Stomach (tissue), 19 donors: Measurements from ENCODE around the gene SECISBP2. TPM values are rescaled to one million over a fixed set of nuclear protein-coding genes. Genes with fewer than 3 reads are reported as not detected.
"Not testable (repeated sequence)": the region's sequence is repeated elsewhere in the genome, so short reads cannot be mapped to it uniquely, and the experiment has no call there.

Source experiments
- DNase-seq, 2 donors: peaks; one replicate each; pipeline versions ENCODE4 v3.0.0 to v3.0.0-alpha.2; 2013 to 2019
- H3K27ac ChIP-seq, 5 donors: fragments of 200-600 bp in 4 of 5; sonication (generic) in 4 of 5; one replicate each; pipeline ENCODE4 v1.5.1; 2013 to 2019; ENCODE audit warnings: mild to moderate bottlenecking in 1 of 5, moderate library complexity in 1 of 5
- H3K27me3 ChIP-seq, 3 donors: fragments of 200-600 bp; sonication (generic); one replicate each; pipeline ENCODE4 v1.5.1; 2017 to 2019; ENCODE audit warnings: mixed run types in 1 of 3
- H3K36me3 ChIP-seq, 4 donors: fragments of 200-600 bp; sonication (generic); 1 replicate in 3 of 4; 2 replicates in 1 of 4; pipeline ENCODE4 v1.5.1; 2016 to 2019
- H3K4me1 ChIP-seq, 4 donors: fragments of 200-600 bp; sonication (generic); one replicate each; pipeline ENCODE4 v1.5.1; 2016 to 2019
- H3K4me3 ChIP-seq, 4 donors: fragments of 200-600 bp; sonication (generic) in 3 of 4; one replicate each; pipeline ENCODE4 v1.5.1; 2016 to 2019; ENCODE audit warnings: mild to moderate bottlenecking in 1 of 4
- H3K9me3 ChIP-seq, 4 donors: fragments of 200-600 bp; sonication (generic); one replicate each; pipeline ENCODE4 v1.5.1; 2016 to 2019
- CTCF ChIP-seq, 7 experiments: fragments of 450-650 bp in 4 of 7; fragments of 200-600 bp in 3 of 7; sonication (generic) in 3 of 7; IDR thresholded peaks; one replicate each; pipeline ENCODE4 v1.5.1; 2016 to 2019; ENCODE audit warnings: antibody characterized with exemption in 7 of 7, control low read depth in 2 of 7, mild to moderate bottlenecking in 1 of 7
- EP300 ChIP-seq: sonication (generic); formaldehyde crosslinking; IDR thresholded peaks from one replicate; pipeline ENCODE4 v1.6.1; 2017; ENCODE audit warnings: antibody characterized with exemption
- POLR2A ChIP-seq, 4 donors: fragments of 450-650 bp; IDR thresholded peaks; one replicate each; pipeline ENCODE4 v1.6.1; 2016; ENCODE audit warnings: antibody characterized with exemption in 4 of 4, control low read depth in 2 of 4, mild to moderate bottlenecking in 1 of 4, moderate library complexity in 1 of 4
- POLR2AphosphoS5 ChIP-seq, 3 donors: sonication (generic); formaldehyde crosslinking; IDR thresholded peaks; one replicate each; pipeline ENCODE4 v1.6.1; 2016; ENCODE audit warnings: antibody characterized with exemption in 3 of 3
- WGBS, 5 donors: extraction: QIAGEN DNeasy Blood & Tissue Kit in 3 of 5; methylation state at CpG; one replicate each; pipeline versions ENCODE4 v1.1.5 to v1.1.7; 2013 to 2018; 5-methylcytosine and 5-hydroxymethylcytosine counted together
- intact Hi-C: fragments of 100-400 bp; cut with DNase I; formaldehyde crosslinking; loops from one replicate; pipeline ENCODE4 v1.15.1; 2023; ENCODE audit warnings: low total_unique reads
- long read RNA-seq, 10 donors: transcript quantifications; one replicate each; lab custom pipeline, GENCODE V29; 2026
- polyA plus RNA-seq, 3 donors: library from polyadenylated mRNA; stranded (reverse); fragments of 200-250 nt; gene quantifications; one replicate each; pipeline ENCODE4 v1.2.3, GENCODE V29; 2013
- total RNA-seq, 5 donors: library from RNA; depleted of rRNA; stranded (reverse); fragments of >200 nt; gene quantifications; one replicate each; pipeline versions ENCODE4 v1.1.0 to v1.2.3, GENCODE V29; 2014 to 2016
- donor health status: healthy with polysubstance abuse.
- donor health status: Bipolar disorder and iron deficiency.
- donor health status: healthy.

Gene SECISBP2
- total RNA-seq = 100 to 1,000 TPM in 2 of 5 donors, 10 to 100 TPM in 3; 56.8 to 136 (median 86.6) TPM
- polyA plus RNA-seq = 10 to 100 TPM; 18.1 to 19.6 (median 18.5) TPM
- long read RNA-seq, donor 1 = 0 reads
- long read RNA-seq, donor 2, partial matches to known transcripts = 0 of 3 reads
- long read RNA-seq, donor 2, other reads (novel, unspliced or antisense) = 0 of 3 reads
- long read RNA-seq, donor 3 = 0 reads
- long read RNA-seq, donor 4 = 0 reads
- long read RNA-seq, donor 5, full-length matches to known transcripts = 1 of 1 reads
- long read RNA-seq, donor 5, partial matches to known transcripts = 0 of 1 reads
- long read RNA-seq, donor 5, other reads (novel, unspliced or antisense) = 0 of 1 reads
- long read RNA-seq, donor 6, full-length matches to known transcripts = 6 of 6 reads
- long read RNA-seq, donor 6, partial matches to known transcripts = 0 of 6 reads
- long read RNA-seq, donor 6, other reads (novel, unspliced or antisense) = 0 of 6 reads
- long read RNA-seq, donor 7 = 0 reads
- long read RNA-seq, donor 8, full-length matches to known transcripts = 1 of 6 reads
- long read RNA-seq, donor 8, partial matches to known transcripts = 5 of 6 reads
- long read RNA-seq, donor 8, other reads (novel, unspliced or antisense) = 0 of 6 reads
- long read RNA-seq, donor 9, full-length matches to known transcripts = 2 of 2 reads
- long read RNA-seq, donor 9, partial matches to known transcripts = 0 of 2 reads
- long read RNA-seq, donor 9, other reads (novel, unspliced or antisense) = 0 of 2 reads
- long read RNA-seq, donor 10 = 0 reads

- Histone ChIP-seq H3K36me3 (peaks cover 0 to 22% (median 6%) of the 10 kb centered on the region in 4 donors), H3K27me3 (no peaks in the 10 kb centered on the region), H3K27ac (peak within 1 kb of the TSS; percentile 98 to 100 (median 100)), H3K4me1 (peaks cover 23 to 60% (median 39%) of the 10 kb centered on the region in 4 donors), H3K9me3 (no peaks in the 10 kb centered on the region), H3K4me3 (peak within 1 kb of the TSS; percentile 57 to 84 (median 62))
- intact Hi-C loops = no loop called here
- peak; percentile 96 to 99 for DNase-seq
- WGBS, 5 donors = 0% methylated on average over 22 to 91 of the region's 91 CpGs
- TF ChIP-seq CTCF (IDR thresholded peaks at IDR 0.05) (peak in 4 of 7 experiments; percentile 65 to 79 (median 74)), POLR2AphosphoS5 (IDR thresholded peaks at IDR 0.05) (peak; percentile 98 to 99 (median 99)), POLR2A (IDR thresholded peaks at IDR 0.05) (peak in 1 of 4 donors; percentile 89), EP300 (no peak)
Observed at GRCh38 chr9:89318123-89319014, at the start of gene SECISBP2. Gene SECISBP2, plus strand, starts transcription at chr9:89318500. Its CDS starts 77 bp downstream, at chr9:89318577.

GRCh38 chr9:89273528-89274279 lies 44.6 kb upstream of the SECISBP2 start:
- no peak overlapping the region for H3K27ac ChIP-seq
- no peak overlapping the region for H3K4me3 ChIP-seq
- H3K9me3 ChIP-seq = peaks cover 3 to 38% (median 20%) of the 10 kb centered on the region in 4 donors
- H3K36me3 ChIP-seq = no peaks in the 10 kb centered on the region
- TF ChIP-seq EP300 = no peak
- no peak for TF ChIP-seq CTCF (IDR thresholded peaks at IDR 0.05)
- no peak for TF ChIP-seq POLR2AphosphoS5 (IDR thresholded peaks at IDR 0.05)
- TF ChIP-seq POLR2A (IDR thresholded peaks at IDR 0.05) = no peak
- intact Hi-C loops = no loop called here
- WGBS, 5 donors = 76 to 93% (median 91%) methylated on average over 3 of the region's 3 CpGs
- H3K27me3 ChIP-seq = no peaks in the 10 kb centered on the region
- peaks cover 0 to 7% (median 4%) of the 10 kb centered on the region in 4 donors for H3K4me1 ChIP-seq
- DNase-seq = no peak

- H3K36me3 ChIP-seq = no peaks in the 10 kb centered on the region
- no peak for DNase-seq
- WGBS, 5 donors = 75 to 88% (median 78%) methylated on average over 5 of the region's 5 CpGs
- H3K4me3 ChIP-seq = no peak overlapping the region
- intact Hi-C loops = no loop called here
- TF ChIP-seq POLR2AphosphoS5 (IDR thresholded peaks at IDR 0.05) (no peak), EP300 (no peak), CTCF (IDR thresholded peaks at IDR 0.05) (no peak)
- peaks cover 3 to 38% (median 20%) of the 10 kb centered on the region in 4 donors for H3K9me3 ChIP-seq
- no peak overlapping the region for H3K27ac ChIP-seq
- H3K4me1 ChIP-seq = peaks cover 0 to 7% (median 4%) of the 10 kb centered on the region in 4 donors
- H3K27me3 ChIP-seq = no peaks in the 10 kb centered on the region
Observed at GRCh38 chr9:89274838-89275237, 43.5 kb upstream of the SECISBP2 start.

GRCh38 chr9:89276040-89276439 lies 42.3 kb upstream of the SECISBP2 start:
- H3K36me3 ChIP-seq, intact Hi-C loops, H3K4me1 ChIP-seq, H3K27me3 ChIP-seq, H3K27ac ChIP-seq, H3K4me3 ChIP-seq, DNase-seq: not testable (repeated sequence)
- H3K9me3 ChIP-seq = peaks cover 3 to 38% (median 20%) of the 10 kb centered on the region in 4 donors
- WGBS, 5 donors = 93 to 100% (median 97%) methylated on average over 2 of the region's 2 CpGs
